IPS DF 6.9 (cell line): ENCODE measurements around the gene TMEM143.
"Not testable (repeated sequence)": the region's sequence is repeated elsewhere in the genome, so short reads cannot be mapped to it uniquely, and the experiment has no call there.

Experiments used
- DNase-seq: peaks from one replicate; pipeline ENCODE4 v3.0.0-alpha.2; 2013; ENCODE audit warnings: low read depth, low spot score
- H3K27ac ChIP-seq: one replicate; pipeline ENCODE4 v1.5.1; 2013; ENCODE audit warnings: low read length, control low read depth
- H3K27me3 ChIP-seq: 2 replicates; pipeline ENCODE4 v1.6.1; 2013; ENCODE audit warnings: mild to moderate bottlenecking, low read length; ENCODE audit not compliant: control insufficient read depth, insufficient read depth
- H3K36me3 ChIP-seq: 2 replicates; pipeline ENCODE4 v1.6.1; 2013; ENCODE audit warnings: low read length; ENCODE audit not compliant: control insufficient read depth, insufficient read depth
- H3K4me1 ChIP-seq: 2 replicates; pipeline ENCODE4 v1.6.1; 2013; ENCODE audit warnings: low read length; ENCODE audit not compliant: control insufficient read depth, insufficient read depth
- H3K4me3 ChIP-seq: 2 replicates; pipeline ENCODE4 v1.5.1; 2013; ENCODE audit warnings: mild to moderate bottlenecking, low read length
- H3K9me3 ChIP-seq: 2 replicates; pipeline ENCODE4 v1.6.1; 2013; ENCODE audit warnings: low read length, inconsistent platforms; ENCODE audit not compliant: control insufficient read depth, insufficient read depth
- WGBS: extraction: QIAGEN DNeasy Blood & Tissue Kit; methylation state at CpG from one replicate; pipeline ENCODE4 v1.1.7; 2013; ENCODE audit warnings: mixed read lengths, missing lambda C conversion rate; ENCODE audit not compliant: insufficient read length, insufficient coverage; 5-methylcytosine and 5-hydroxymethylcytosine counted together

The TMEM143 gene

GRCh38 chr19:48390188-48391099, 26.7 kb upstream of the TMEM143 start:
- WGBS: no CpG with 5 or more reads among the region's 24 CpGs

DNA sequence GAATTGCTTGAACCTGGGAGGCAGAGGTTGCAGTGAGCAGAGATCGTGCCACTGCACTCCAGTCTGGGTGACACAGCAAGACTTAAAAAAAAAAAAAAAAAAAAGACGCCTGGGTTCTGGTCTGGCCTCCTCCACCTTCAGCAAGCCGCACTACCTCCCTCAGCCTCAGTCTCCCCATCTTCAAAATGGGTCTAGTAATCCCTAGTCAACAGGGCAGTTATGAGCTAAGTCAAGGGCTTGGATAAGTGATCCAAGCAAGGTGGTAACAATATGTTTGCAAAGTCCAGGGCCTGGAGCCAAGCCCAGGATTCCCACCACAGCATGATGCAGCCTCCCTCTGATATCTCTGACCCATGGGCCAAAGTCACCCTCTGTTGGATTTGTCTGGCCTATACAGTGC, 23.2 kb upstream of the TMEM143 start:
- Histone ChIP-seq H3K36me3 (peaks cover 29% of the 10 kb centered on the region), H3K27ac (no peak overlapping the region), H3K4me1 (peaks cover 1% of the 10 kb centered on the region), H3K4me3 (no peak overlapping the region), H3K9me3 (no peaks in the 10 kb centered on the region), H3K27me3 (no peaks in the 10 kb centered on the region)
- no CpG with 5 or more reads among the region's 3 CpGs for WGBS
- no peak for DNase-seq

More at GRCh38 chr19:48390188-48391099, 26.7 kb upstream of the TMEM143 start:
- Histone ChIP-seq H3K4me1 (peaks cover 6% of the 10 kb centered on the region), H3K4me3 (peak overlapping the region; percentile 96), H3K27me3 (peaks cover 9% of the 10 kb centered on the region; the same call in 1 of the 2 replicates), H3K9me3 (no peaks in the 10 kb centered on the region), H3K36me3 (peaks cover 13% of the 10 kb centered on the region), H3K27ac (no peak overlapping the region)
- no peak for DNase-seq

GRCh38 chr19:48385461-48386087, 21.8 kb upstream of the TMEM143 start:
- H3K36me3 ChIP-seq: peaks cover 29% of the 10 kb centered on the region
- H3K4me1 ChIP-seq: no peaks in the 10 kb centered on the region; the same call in 1 of the 2 replicates
- H3K27me3 ChIP-seq: no peaks in the 10 kb centered on the region
- no peak for DNase-seq
- no peak overlapping the region for H3K27ac ChIP-seq
- H3K9me3 ChIP-seq: no peaks in the 10 kb centered on the region
- H3K4me3 ChIP-seq: no peak overlapping the region
- WGBS: no CpG with 5 or more reads among the region's 7 CpGs

DNA sequence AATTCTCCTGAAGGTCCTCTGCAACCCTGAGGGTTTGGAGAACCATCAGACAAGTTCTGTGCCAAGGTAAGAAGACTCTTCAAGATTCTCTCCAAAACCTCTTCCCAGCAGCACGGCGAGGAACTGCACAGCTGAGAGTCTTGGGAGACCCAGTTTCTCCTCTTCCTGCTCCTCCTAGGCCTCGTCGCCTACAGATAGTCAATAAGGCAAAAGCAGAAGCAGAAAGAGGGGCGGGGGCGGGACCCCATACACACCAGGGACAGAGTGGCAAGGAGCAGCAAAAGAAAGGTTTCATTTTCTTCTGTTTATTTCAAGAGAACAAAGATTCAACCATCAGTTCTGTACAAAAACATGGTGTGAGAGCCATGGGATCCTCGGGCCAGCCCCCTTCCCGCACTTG, 18.5 kb upstream of the TMEM143 start:
- Histone ChIP-seq H3K36me3 (peaks cover 24% of the 10 kb centered on the region), H3K27ac (no peak overlapping the region), H3K4me1 (no peaks in the 10 kb centered on the region), H3K4me3 (no peak overlapping the region), H3K27me3 (no peaks in the 10 kb centered on the region), H3K9me3 (no peaks in the 10 kb centered on the region)
- no CpG with 5 or more reads among the region's 8 CpGs for WGBS
- no peak for DNase-seq

DNA sequence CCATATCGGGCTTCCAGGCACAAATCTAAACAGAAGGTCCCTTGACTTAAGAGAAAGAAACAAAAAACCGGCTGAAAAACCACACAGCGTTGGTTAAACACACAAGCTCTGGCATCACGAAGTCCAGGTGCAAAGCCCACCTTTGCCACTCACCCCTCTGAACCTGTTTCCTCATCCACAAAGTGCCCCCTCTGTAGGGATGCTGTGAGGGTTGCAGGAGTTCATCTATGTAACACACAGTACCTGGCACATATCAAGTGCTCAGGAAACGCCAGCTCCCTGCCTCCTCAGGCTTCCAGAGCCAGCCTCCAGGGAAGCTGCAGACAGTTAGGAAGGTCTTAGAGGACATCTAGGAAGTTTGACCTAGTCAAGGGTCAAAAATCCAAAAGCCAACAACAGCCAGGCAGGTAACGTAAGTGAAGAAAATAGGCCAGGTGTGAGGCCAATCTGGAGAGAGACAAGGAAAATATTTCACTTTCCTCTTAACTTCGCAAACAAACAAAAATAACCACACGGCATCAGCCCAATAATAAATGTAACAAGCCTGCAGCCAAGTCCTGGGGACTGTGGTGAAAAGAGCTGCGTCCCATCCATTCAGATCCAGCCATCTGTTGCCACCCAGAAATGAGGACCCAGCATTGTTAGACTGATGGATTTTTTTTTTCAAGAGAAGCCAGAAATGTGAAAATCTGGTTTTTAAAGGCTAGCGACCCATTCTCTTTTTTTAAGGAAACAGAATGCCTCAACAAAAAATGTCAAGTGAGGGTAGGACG, 17.6 kb upstream of the TMEM143 start:
- H3K4me3 ChIP-seq: no peak overlapping the region
- no peaks in the 10 kb centered on the region for H3K27me3 ChIP-seq
- H3K9me3 ChIP-seq: no peaks in the 10 kb centered on the region
- no peaks in the 10 kb centered on the region for H3K4me1 ChIP-seq
- no CpG with 5 or more reads among the region's 11 CpGs for WGBS
- peaks cover 20% of the 10 kb centered on the region for H3K36me3 ChIP-seq
- H3K27ac ChIP-seq: no peak overlapping the region
- no peak for DNase-seq

DNA sequence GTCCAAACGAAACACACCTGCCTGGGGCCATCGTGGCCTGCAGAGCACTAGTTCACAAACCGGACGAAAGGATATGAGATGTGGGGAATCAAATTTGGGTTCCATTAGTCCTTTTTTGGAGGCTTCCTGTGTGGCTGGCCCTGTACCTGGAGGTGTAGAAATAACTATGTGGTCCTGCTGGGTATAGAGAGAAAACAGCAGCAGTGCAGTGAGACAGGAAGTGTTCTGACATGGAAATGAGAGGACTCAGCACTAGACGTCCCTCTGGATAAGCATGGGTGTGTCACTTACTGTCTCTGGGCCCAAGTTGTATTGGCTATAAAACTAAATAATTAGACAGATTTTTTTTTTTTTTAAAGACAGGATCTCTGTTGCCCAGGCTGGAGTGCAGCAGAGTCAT, 15.3 kb upstream of the TMEM143 start:
- WGBS: no CpG with 5 or more reads among the region's 5 CpGs
- no peak overlapping the region for H3K27ac ChIP-seq

GRCh38 chr19:48378194-48378570, 14.4 kb upstream of the TMEM143 start:
- no CpG with 5 or more reads among the region's 10 CpGs for WGBS
- Histone ChIP-seq H3K36me3 (peaks cover 2% of the 10 kb centered on the region; the same call in 1 of the 2 replicates), H3K9me3 (no peaks in the 10 kb centered on the region), H3K27me3 (no peaks in the 10 kb centered on the region), H3K27ac (no peak overlapping the region), H3K4me1 (no peaks in the 10 kb centered on the region), H3K4me3 (no peak overlapping the region)
- no peak for DNase-seq

More for the DNA sequence above, 15.3 kb upstream of the TMEM143 start:
- no peak for DNase-seq
- Histone ChIP-seq H3K4me1 (no peaks in the 10 kb centered on the region), H3K9me3 (no peaks in the 10 kb centered on the region), H3K36me3 (peaks cover 7% of the 10 kb centered on the region), H3K27me3 (no peaks in the 10 kb centered on the region), H3K4me3 (no peak overlapping the region)

- no peak for DNase-seq
- H3K27ac ChIP-seq: no peak overlapping the region
- WGBS: no CpG with 5 or more reads among the region's 11 CpGs
- H3K27me3 ChIP-seq: no peaks in the 10 kb centered on the region
- no peaks in the 10 kb centered on the region for H3K36me3 ChIP-seq
- H3K4me3 ChIP-seq: no peak overlapping the region
- H3K4me1 ChIP-seq: no peaks in the 10 kb centered on the region
- no peaks in the 10 kb centered on the region for H3K9me3 ChIP-seq
Measured at GRCh38 chr19:48373567-48373966, 9.8 kb upstream of the TMEM143 start.

GRCh38 chr19:48372904-48373303, 9.2 kb upstream of the TMEM143 start:
- no peaks in the 10 kb centered on the region for H3K4me1 ChIP-seq
- no peaks in the 10 kb centered on the region for H3K36me3 ChIP-seq
- H3K4me3 ChIP-seq: no peak overlapping the region
- WGBS: no CpG with 5 or more reads among the region's 4 CpGs
- DNase-seq: no peak
- H3K27ac ChIP-seq: no peak overlapping the region
- H3K9me3 ChIP-seq: no peaks in the 10 kb centered on the region
- no peaks in the 10 kb centered on the region for H3K27me3 ChIP-seq

DNA sequence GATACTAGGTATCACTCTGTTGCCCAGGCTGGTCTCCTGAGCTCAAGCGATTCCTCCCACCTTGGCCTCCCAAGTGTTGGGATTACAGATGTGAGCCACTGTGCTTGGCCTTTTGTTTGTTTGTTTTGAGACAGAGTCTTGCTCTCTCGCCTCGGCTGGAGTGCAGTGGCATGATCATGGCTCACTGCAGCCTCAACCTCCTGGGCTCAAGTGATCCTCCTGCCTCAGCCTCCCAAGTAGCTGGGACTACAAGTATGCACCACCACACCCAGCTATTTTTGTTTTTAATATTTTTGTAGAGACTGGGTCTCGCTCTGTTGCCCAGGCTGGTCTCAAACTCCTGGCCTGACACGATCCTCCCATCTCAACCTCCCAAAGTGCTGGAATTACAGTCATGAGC, 8.0 kb upstream of the TMEM143 start:
- DNase-seq, H3K36me3 ChIP-seq, H3K9me3 ChIP-seq, H3K27me3 ChIP-seq, H3K4me3 ChIP-seq, H3K27ac ChIP-seq, H3K4me1 ChIP-seq: not testable (repeated sequence)
- WGBS: no CpG with 5 or more reads among the region's 5 CpGs
